ENCODE results near the gene MARCKSL1.
"Not testable (repeated sequence)": the region's sequence is repeated elsewhere in the genome, so short reads cannot be mapped to it uniquely, and the experiment has no call there.

MARCKSL1 gene

DNA sequence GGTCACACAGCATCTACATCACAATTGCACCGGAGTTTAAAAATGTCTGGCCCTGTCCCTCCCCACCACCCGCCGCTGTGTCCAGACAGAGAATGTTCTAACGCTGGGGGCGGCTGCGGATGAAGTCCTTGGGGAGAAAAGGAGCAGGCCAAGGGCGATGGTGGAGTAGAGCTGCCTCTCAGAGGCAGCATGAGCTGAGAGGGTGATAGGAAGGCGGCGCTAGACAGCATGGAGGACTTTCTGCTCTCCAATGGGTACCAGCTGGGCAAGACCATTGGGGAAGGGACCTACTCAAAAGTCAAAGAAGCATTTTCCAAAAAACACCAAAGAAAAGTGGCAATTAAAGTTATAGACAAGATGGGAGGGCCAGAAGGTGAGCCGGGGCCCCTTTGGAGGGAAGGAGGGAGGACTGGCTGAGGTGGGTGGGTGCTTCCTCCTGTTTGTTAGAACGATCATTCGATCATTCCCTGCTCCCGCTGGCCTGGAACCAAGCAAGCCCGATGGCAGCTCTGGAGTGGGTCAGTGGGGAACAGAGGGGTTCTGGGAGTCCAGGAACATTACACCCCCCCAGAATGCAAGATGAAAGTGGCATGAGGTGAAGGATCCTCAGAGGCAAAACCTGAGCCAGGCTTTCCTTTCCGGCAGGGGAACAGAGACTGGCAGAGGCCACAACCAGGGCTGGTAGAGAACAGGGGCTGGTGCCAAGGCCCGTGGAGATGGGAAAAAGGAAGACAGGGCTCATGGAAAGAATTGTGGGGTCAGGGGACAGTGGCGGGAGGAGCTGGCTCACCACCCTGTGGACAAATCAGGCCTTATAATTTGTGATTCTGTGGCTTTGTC is 26.7 kb upstream of the MARCKSL1 start, which contains the start of the genes FAM229A and TSSK3:
Gene FAM229A, minus strand, starts transcription at position 12 of the 840 bp plus-strand sequence. CDS start 394 bp downstream, outside the sequence.
Gene TSSK3, plus strand, starts transcription at position 66 of the 840 bp plus-strand sequence. Its CDS starts 163 bp downstream, at position 229.
- Histone ChIP-seq H3K4me3 (ENCODE audit: low read length) (peak within 1 kb of the TSS; percentile 19), H3K36me3 (ENCODE audit: control insufficient read depth, insufficient read depth, low read length) (peaks cover 10% of the 10 kb centered on the region), H3K27me3 (ENCODE audit: control insufficient read depth, insufficient read depth, low read length) (no peaks in the 10 kb centered on the region), H3K9ac (ENCODE audit: low read length) (peak within 1 kb of the TSS; percentile 66), H3K4me1 (ENCODE audit: control insufficient read depth, insufficient read depth, low read length) (peaks cover 9% of the 10 kb centered on the region), H3K9me3 (ENCODE audit: control insufficient read depth, low read length) (no peaks in the 10 kb centered on the region)

DNA sequence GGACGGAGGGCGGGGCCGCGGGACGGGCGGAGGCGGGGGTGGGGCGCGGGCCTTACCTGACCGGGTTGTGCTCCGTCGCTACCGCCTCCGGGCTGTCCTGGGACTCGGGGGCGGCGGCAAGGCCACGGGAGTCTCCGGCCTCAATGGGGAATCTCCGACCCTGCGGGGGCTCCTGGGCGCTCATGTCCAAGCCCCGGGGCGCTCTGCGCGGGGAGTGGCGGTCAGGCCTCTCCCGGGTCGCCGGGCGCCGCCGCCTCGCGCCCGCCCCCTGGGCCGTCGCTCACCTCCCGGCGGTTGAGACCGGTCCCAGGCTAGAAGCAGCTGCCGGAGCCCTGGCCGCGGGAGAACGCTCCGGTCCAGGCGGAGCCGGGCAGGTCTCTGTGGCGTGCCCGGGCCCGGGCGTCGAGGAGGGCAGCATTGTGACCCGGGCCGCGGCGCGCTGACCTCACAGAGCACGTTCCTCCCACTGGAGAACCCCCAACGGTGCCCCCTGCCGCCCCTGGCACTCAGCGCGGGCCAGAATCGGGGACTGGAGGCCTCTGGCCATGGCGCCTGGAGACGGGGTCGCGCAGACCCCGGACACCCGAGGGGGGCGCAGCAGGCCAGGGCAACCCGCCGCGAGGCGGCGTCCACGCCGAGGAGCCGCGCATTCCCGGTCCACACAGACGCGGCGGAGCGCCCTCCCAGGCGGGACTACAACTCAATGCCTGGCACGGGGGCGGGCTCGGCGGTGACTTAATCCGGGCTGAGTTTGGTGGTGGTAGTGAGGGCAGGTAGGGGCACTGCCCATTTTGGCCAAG is 25.8 kb upstream of the MARCKSL1 start:
- H3K4me3 ChIP-seq (ENCODE audit: low read length): peak overlapping the region; percentile 19
- peaks cover 9% of the 10 kb centered on the region for H3K4me1 ChIP-seq (ENCODE audit: control insufficient read depth, insufficient read depth, low read length)
- H3K27me3 ChIP-seq (ENCODE audit: control insufficient read depth, insufficient read depth, low read length): no peaks in the 10 kb centered on the region
- peaks cover 2% of the 10 kb centered on the region for H3K36me3 ChIP-seq (ENCODE audit: control insufficient read depth, insufficient read depth, low read length)
- peak overlapping the region; percentile 66 for H3K9ac ChIP-seq (ENCODE audit: low read length)
- H3K9me3 ChIP-seq (ENCODE audit: control insufficient read depth, low read length): no peaks in the 10 kb centered on the region

DNA sequence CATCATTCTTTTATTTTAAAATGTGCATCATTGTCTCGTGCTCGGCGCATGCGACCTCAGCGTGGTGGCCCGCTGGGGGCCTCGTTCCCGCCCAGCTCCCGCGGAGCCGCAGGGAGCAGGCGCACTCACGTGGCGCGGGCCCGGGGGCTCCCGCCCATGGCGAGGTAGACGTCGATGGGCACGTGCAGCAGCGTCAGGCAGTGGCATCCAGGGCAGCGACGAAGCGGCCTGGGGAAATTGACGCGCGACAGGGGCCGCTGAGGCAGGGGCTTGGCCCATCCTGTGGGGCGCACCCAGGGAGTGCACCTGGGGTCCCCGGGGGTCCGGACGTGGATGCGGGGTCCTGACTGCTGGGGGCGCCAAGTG is 25.3 kb upstream of the MARCKSL1 start:
- Histone ChIP-seq H3K9me3 (ENCODE audit: control insufficient read depth, low read length) (no peaks in the 10 kb centered on the region), H3K9ac (ENCODE audit: low read length) (peak overlapping the region; percentile 66)

DNA sequence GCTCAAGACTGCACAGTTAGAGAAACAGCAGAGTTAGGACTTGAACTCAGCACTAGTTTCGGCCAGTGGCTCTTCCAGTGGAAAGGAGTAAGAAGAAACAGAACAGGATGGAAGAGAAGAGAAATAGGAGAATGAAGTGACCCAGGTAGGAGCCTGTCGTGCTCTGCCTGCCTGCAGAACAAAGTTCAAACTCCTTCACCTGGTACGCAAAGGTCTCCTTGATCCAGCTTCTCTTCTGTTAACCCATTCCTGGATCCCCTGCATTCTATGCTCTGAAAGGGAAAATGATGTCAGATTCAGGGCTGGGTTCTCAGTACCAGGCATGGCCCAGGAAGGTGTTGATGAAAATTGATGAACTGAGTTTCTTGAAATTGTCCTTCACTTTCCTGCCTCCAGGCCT is 22.4 kb upstream of the MARCKSL1 start:
- H3K4me3 ChIP-seq (ENCODE audit: low read length): no peak overlapping the region
- H3K36me3 ChIP-seq (ENCODE audit: control insufficient read depth, insufficient read depth, low read length): no peaks in the 10 kb centered on the region
- H3K4me1 ChIP-seq (ENCODE audit: control insufficient read depth, insufficient read depth, low read length): peaks cover 14% of the 10 kb centered on the region
- no peak overlapping the region for H3K9ac ChIP-seq (ENCODE audit: low read length)
- no peaks in the 10 kb centered on the region for H3K27me3 ChIP-seq (ENCODE audit: control insufficient read depth, insufficient read depth, low read length)
- no peaks in the 10 kb centered on the region for H3K9me3 ChIP-seq (ENCODE audit: control insufficient read depth, low read length)

More for the DNA sequence above, 25.3 kb upstream of the MARCKSL1 start:
- Histone ChIP-seq H3K4me3 (ENCODE audit: low read length) (no peak overlapping the region), H3K4me1 (ENCODE audit: control insufficient read depth, insufficient read depth, low read length) (peaks cover 9% of the 10 kb centered on the region), H3K27me3 (ENCODE audit: control insufficient read depth, insufficient read depth, low read length) (no peaks in the 10 kb centered on the region), H3K36me3 (ENCODE audit: control insufficient read depth, insufficient read depth, low read length) (no peaks in the 10 kb centered on the region)

DNA sequence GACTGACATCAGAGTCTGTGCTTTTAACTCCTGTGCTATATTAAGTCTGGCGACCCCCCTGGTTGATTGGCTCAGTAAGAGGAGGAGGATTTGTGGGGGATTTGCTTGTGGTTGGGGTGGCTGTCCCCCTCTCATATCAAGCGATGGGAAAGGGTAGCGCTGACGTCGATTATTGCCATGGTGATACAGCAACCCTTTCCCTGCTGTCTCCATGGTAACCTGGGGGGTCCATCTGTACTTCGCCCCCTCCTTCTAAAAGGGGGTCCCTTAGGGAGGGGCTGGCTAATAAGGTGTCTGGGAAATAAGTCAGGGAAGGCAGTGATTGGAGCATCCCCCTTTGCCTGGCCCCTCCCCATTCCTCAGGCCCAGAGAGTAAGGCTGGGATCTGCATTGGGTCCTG is 21.6 kb upstream of the MARCKSL1 start:
- H3K4me3 ChIP-seq (ENCODE audit: low read length): no peak overlapping the region
- H3K9me3 ChIP-seq (ENCODE audit: control insufficient read depth, low read length): no peaks in the 10 kb centered on the region
- no peaks in the 10 kb centered on the region for H3K36me3 ChIP-seq (ENCODE audit: control insufficient read depth, insufficient read depth, low read length)
- H3K4me1 ChIP-seq (ENCODE audit: control insufficient read depth, insufficient read depth, low read length): peaks cover 20% of the 10 kb centered on the region
- no peaks in the 10 kb centered on the region for H3K27me3 ChIP-seq (ENCODE audit: control insufficient read depth, insufficient read depth, low read length)
- no peak overlapping the region for H3K9ac ChIP-seq (ENCODE audit: low read length)

DNA sequence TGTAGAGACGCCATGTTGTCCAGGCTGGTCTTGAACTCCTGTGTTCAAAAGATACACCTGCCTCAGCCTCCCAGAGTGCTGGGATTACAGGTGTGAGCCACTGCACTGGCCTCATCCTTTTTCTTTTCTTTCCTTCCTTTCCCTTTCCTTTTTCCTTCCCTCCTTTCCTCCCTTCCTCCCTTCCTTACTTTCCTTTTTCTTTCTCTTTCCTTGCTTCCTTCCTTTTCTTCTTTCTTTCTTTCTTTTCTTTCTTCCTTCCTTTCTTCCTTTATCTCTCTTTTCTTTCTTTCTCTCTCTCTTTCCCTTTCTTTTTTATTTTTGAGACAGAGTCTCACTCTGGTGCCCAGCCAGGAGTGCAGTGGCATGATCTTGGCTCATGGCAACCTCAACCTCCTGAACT is 20.4 kb upstream of the MARCKSL1 start:
- Histone ChIP-seq H3K9me3 (ENCODE audit: control insufficient read depth, low read length) (no peaks in the 10 kb centered on the region), H3K27me3 (ENCODE audit: control insufficient read depth, insufficient read depth, low read length) (no peaks in the 10 kb centered on the region), H3K9ac (ENCODE audit: low read length) (no peak overlapping the region), H3K36me3 (ENCODE audit: control insufficient read depth, insufficient read depth, low read length) (no peaks in the 10 kb centered on the region), H3K4me1 (ENCODE audit: control insufficient read depth, insufficient read depth, low read length) (peaks cover 21% of the 10 kb centered on the region), H3K4me3 (ENCODE audit: low read length) (no peak overlapping the region)

DNA sequence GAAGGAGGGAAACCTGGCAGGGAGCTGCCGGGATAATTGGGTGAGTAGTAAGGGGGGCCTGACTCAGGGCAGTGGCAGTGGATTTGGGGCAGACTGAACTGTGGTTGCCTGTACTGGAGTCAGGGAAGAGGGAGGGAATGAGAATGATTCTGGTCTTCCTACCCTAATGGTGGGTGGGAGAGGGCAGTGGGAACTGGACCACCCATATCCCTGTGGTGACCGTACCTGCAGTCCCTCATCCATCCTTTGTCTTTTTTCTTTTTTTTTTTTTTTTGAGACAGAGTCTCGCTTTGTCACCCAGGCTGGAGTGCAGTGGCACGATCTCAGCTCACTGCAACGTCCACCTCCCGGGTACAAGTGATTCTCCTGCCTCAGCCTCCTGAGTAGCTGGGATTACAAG is 19.7 kb upstream of the MARCKSL1 start:
- not testable (repeated sequence) for H3K9me3 ChIP-seq (ENCODE audit: control insufficient read depth, low read length); H3K9ac ChIP-seq (ENCODE audit: low read length); H3K4me3 ChIP-seq (ENCODE audit: low read length); H3K36me3 ChIP-seq (ENCODE audit: control insufficient read depth, insufficient read depth, low read length); H3K27me3 ChIP-seq (ENCODE audit: control insufficient read depth, insufficient read depth, low read length)
- peaks cover 21% of the 10 kb centered on the region for H3K4me1 ChIP-seq (ENCODE audit: control insufficient read depth, insufficient read depth, low read length)

DNA sequence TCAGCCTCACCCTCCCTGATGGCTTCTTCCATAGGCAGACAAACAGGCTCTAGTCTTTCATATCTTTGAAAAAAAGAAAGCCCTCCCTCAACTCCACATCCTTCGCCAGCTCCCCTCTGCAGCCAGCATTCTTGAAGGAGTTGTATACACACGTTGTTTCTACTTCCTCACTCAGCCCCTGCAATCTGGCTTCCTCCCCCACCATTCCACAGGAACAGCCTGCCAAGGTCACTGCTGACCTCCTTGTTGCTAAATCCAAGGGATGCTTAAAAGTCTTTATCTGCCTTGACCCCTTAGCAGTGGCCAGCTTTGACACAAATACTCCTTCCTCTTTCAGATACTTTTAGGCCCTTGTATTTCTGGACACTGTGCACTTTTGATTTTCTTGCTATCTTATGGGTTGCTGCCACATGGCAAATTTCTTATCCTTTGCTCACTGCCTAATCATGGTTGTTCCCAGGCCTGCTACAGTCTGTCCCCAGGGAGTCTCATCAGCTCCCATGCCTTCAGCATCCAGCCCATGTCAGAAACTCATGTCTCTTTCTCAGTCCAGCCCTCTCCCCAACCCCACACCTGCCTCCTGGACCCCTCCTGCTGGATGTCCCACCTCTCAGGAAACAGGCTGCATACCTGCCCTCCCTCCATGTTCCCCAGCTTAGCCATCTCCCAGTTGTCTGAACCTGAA is 18.0 kb upstream of the MARCKSL1 start:
- Histone ChIP-seq H3K4me3 (ENCODE audit: low read length) (no peak overlapping the region), H3K27me3 (ENCODE audit: control insufficient read depth, insufficient read depth, low read length) (no peaks in the 10 kb centered on the region), H3K4me1 (ENCODE audit: control insufficient read depth, insufficient read depth, low read length) (peaks cover 21% of the 10 kb centered on the region), H3K36me3 (ENCODE audit: control insufficient read depth, insufficient read depth, low read length) (no peaks in the 10 kb centered on the region), H3K9ac (ENCODE audit: low read length) (no peak overlapping the region), H3K9me3 (ENCODE audit: control insufficient read depth, low read length) (no peaks in the 10 kb centered on the region)

DNA sequence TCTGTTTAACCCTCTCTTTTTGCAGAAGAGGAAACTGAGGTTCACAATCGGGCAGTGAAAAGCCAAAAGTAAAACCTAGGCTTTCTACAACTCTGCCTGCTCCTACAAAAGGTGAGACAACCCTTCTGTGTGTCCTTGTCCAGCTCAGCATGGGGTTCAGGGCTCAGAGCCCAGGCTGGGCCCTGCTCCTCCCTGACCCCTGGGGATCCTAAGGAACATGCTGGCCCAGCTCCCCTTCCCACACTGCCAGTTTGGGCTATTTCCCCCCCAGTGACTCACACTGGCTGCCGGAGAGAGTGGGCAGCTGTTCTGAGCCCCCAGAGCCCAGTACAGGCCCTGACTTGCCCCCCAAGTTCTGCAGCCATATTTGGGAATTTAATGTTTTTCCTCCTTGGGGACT is 17.4 kb upstream of the MARCKSL1 start:
- Histone ChIP-seq H3K9me3 (ENCODE audit: control insufficient read depth, low read length) (no peaks in the 10 kb centered on the region), H3K4me3 (ENCODE audit: low read length) (no peak overlapping the region), H3K27me3 (ENCODE audit: control insufficient read depth, insufficient read depth, low read length) (no peaks in the 10 kb centered on the region), H3K4me1 (ENCODE audit: control insufficient read depth, insufficient read depth, low read length) (peaks cover 21% of the 10 kb centered on the region), H3K9ac (ENCODE audit: low read length) (peak overlapping the region; percentile 22), H3K36me3 (ENCODE audit: control insufficient read depth, insufficient read depth, low read length) (no peaks in the 10 kb centered on the region)

DNA sequence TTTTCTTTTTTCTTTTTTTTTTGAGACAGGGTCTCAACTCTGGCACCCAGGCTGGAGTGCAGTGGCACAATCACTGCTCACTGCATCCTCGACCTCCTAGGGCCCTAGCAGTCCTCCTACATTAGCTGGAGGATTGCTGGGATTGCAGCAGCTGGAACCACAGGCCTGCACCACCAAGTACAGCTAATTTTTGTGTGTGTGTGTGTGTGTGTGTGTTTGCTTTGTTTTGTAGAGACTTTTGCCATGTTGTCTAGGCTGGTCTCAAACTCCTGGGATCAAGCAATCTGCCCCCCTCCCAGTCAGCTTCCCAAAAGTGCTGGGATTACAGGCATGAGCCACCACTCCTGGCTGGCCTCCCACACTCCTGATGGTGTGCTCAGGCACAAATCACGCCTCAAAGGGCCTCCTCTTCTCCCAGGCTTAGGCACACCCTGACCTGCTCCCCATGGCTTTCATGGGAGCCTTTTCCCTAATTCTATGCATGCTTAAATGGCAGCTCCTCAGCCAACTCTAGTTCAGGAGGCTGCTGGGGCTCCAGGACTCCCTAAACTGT is 16.9 kb upstream of the MARCKSL1 start:
- no peaks in the 10 kb centered on the region for H3K9me3 ChIP-seq (ENCODE audit: control insufficient read depth, low read length)
- H3K4me1 ChIP-seq (ENCODE audit: control insufficient read depth, insufficient read depth, low read length): peaks cover 21% of the 10 kb centered on the region
- no peak overlapping the region for H3K4me3 ChIP-seq (ENCODE audit: low read length)
- H3K36me3 ChIP-seq (ENCODE audit: control insufficient read depth, insufficient read depth, low read length): no peaks in the 10 kb centered on the region
- H3K9ac ChIP-seq (ENCODE audit: low read length): no peak overlapping the region
- H3K27me3 ChIP-seq (ENCODE audit: control insufficient read depth, insufficient read depth, low read length): no peaks in the 10 kb centered on the region

DNA sequence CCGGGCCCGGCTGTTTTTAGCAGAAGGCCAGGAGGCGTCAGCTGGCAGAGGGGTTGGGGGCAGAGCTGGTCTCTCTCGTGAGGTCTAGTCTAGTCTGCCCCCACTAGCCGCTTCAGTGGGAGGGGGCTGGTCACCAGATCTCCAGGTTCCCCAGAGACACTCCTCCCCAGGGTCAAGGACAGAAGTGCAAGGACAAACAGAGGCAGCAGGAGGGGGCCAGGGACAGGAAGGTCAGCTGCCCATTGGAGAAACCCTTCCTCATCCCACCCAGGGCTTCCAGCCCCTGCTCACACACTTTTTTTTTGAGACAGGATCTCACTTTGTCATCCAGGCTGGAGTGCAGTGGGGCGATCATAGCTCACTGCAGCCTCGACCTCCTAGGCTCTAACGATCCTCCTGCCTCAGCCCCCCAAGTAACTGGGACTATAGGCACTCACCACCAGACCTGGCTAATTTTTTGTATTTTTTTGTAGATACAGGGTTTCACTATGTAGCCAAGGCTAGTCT is 16.3 kb upstream of the MARCKSL1 start:
- H3K27me3 ChIP-seq (ENCODE audit: control insufficient read depth, insufficient read depth, low read length): no peaks in the 10 kb centered on the region
- H3K9ac ChIP-seq (ENCODE audit: low read length): peak overlapping the region; percentile 79
- H3K36me3 ChIP-seq (ENCODE audit: control insufficient read depth, insufficient read depth, low read length): no peaks in the 10 kb centered on the region
- H3K4me1 ChIP-seq (ENCODE audit: control insufficient read depth, insufficient read depth, low read length): peaks cover 21% of the 10 kb centered on the region
- peak overlapping the region; percentile 23 for H3K4me3 ChIP-seq (ENCODE audit: low read length)
- H3K9me3 ChIP-seq (ENCODE audit: control insufficient read depth, low read length): no peaks in the 10 kb centered on the region
